GM18909 (cell line): ENCODE measurements around the gene SEC11A.
A peak's percentile ranks its signal among the peaks of the same experiment; 100 is the strongest.
"Not testable (repeated sequence)": the region's sequence is repeated elsewhere in the genome, so short reads cannot be mapped to it uniquely, and the experiment has no call there.

ENCODE experiments used
- ATAC-seq: cut with Tn5 transposase; IDR thresholded peaks from one replicate; pipeline ENCODE4 v1.9.1; 2021; ENCODE audit warnings: mild to moderate bottlenecking; ENCODE audit not compliant: unreplicated experiment, poor library complexity

SEC11A gene

GRCh38 chr15:84716036-84716732 lies at the start of gene SEC11A:
TSS of gene SEC11A (minus strand) at chr15:84716139. CDS start at chr15:84716075, 64 bp downstream.
- peak; percentile 96 for ATAC-seq

GRCh38 chr15:84765675-84766074 lies 49.7 kb upstream of the SEC11A start:
- ATAC-seq = no peak

- no peak for ATAC-seq
Measured at GRCh38 chr15:84764989-84765388, 49.0 kb upstream of the SEC11A start.

GRCh38 chr15:84764585-84764984 lies 48.6 kb upstream of the SEC11A start:
- ATAC-seq = no peak

- ATAC-seq = no peak
Measured at GRCh38 chr15:84762840-84763572, 47.1 kb upstream of the SEC11A start.

- ATAC-seq = peak; percentile 61
Measured at GRCh38 chr15:84761607-84762131, 45.7 kb upstream of the SEC11A start.

- no peak for ATAC-seq
Measured at GRCh38 chr15:84760219-84760618, 44.3 kb upstream of the SEC11A start.

- ATAC-seq = no peak
Measured at GRCh38 chr15:84759018-84759417, 43.1 kb upstream of the SEC11A start.

GRCh38 chr15:84755736-84756527 lies 40.0 kb upstream of the SEC11A start:
- ATAC-seq = no peak

GRCh38 chr15:84754889-84755288 lies 39.0 kb upstream of the SEC11A start:
- ATAC-seq = not testable (repeated sequence)

GRCh38 chr15:84752700-84753099 lies 36.8 kb upstream of the SEC11A start:
- no peak for ATAC-seq

- ATAC-seq = no peak
Measured at GRCh38 chr15:84752195-84752594, 36.3 kb upstream of the SEC11A start.

GRCh38 chr15:84751721-84752120 lies 35.8 kb upstream of the SEC11A start:
- ATAC-seq = not testable (repeated sequence)

GRCh38 chr15:84750583-84751092 lies 34.7 kb upstream of the SEC11A start:
- ATAC-seq = peak; percentile 28

- ATAC-seq = no peak
Measured at GRCh38 chr15:84749111-84749991, 33.4 kb upstream of the SEC11A start.

GRCh38 chr15:84748274-84749110 lies 32.6 kb upstream of the SEC11A start, which contains the start of gene ZNF592:
TSS of gene ZNF592 (plus strand) at chr15:84748592. CDS start at chr15:84782676, 34,084 bp downstream.
- ATAC-seq = peak; percentile 61

GRCh38 chr15:84747416-84748273 lies 31.7 kb upstream of the SEC11A start:
- peak; percentile 51 for ATAC-seq

GRCh38 chr15:84741121-84741520 lies 25.2 kb upstream of the SEC11A start:
- ATAC-seq = no peak
